DMS153 treated with DMSO at 0.1 percent for 48 hours (cell line): ENCODE measurements around the gene PRKG1.

Experiments used
- DNase-seq: peaks from one replicate; lab custom pipeline; 2025; ENCODE audit not compliant: unreplicated experiment; lab: John Stamatoyannopoulos, UW

The PRKG1 gene

GRCh38 chr10:51896849-51897248, 822.6 kb downstream of the PRKG1 start:
- DNase-seq = no peak

- no peak for DNase-seq
Observed at GRCh38 chr10:51897560-51897959, 823.3 kb downstream of the PRKG1 start.

GRCh38 chr10:51900180-51900579, 825.9 kb downstream of the PRKG1 start:
- DNase-seq = no peak

GRCh38 chr10:51903675-51904074, 829.4 kb downstream of the PRKG1 start:
- DNase-seq = no peak

GRCh38 chr10:51905032-51905431, 830.7 kb downstream of the PRKG1 start:
- no peak for DNase-seq

- no peak for DNase-seq
Observed at GRCh38 chr10:51907361-51907760, 833.1 kb downstream of the PRKG1 start.

GRCh38 chr10:51910189-51910588, 835.9 kb downstream of the PRKG1 start:
- DNase-seq = no peak

GRCh38 chr10:51910596-51910995, 836.3 kb downstream of the PRKG1 start:
- DNase-seq = no peak

GRCh38 chr10:51911723-51912122, 837.4 kb downstream of the PRKG1 start:
- DNase-seq = no peak

GRCh38 chr10:51915031-51915542, 840.8 kb downstream of the PRKG1 start:
- DNase-seq = no peak

- DNase-seq = no peak
Observed at GRCh38 chr10:51918440-51918839, 844.2 kb downstream of the PRKG1 start.

GRCh38 chr10:51918884-51919325, 844.6 kb downstream of the PRKG1 start:
- DNase-seq = no peak

- no peak for DNase-seq
Observed at GRCh38 chr10:51920672-51921071, 846.4 kb downstream of the PRKG1 start.

GRCh38 chr10:51924359-51924758, 850.1 kb downstream of the PRKG1 start:
- DNase-seq = no peak

- no peak for DNase-seq
Observed at GRCh38 chr10:51926337-51926736, 852.0 kb downstream of the PRKG1 start.

- no peak for DNase-seq
Observed at GRCh38 chr10:51928162-51928561, 853.9 kb downstream of the PRKG1 start.

- DNase-seq = no peak
Observed at GRCh38 chr10:51932530-51932929, 858.2 kb downstream of the PRKG1 start.

GRCh38 chr10:51934373-51934772, 860.1 kb downstream of the PRKG1 start:
- no peak for DNase-seq

GRCh38 chr10:51935341-51935740, 861.1 kb downstream of the PRKG1 start:
- no peak for DNase-seq

GRCh38 chr10:51937308-51938140, 863.2 kb downstream of the PRKG1 start:
- no peak for DNase-seq

- no peak for DNase-seq
Observed at GRCh38 chr10:51950371-51950995, 876.2 kb downstream of the PRKG1 start.

- no peak for DNase-seq
Observed at GRCh38 chr10:51950996-51951555, 876.8 kb downstream of the PRKG1 start.
